Mucosa of descending colon (tissue), 3 donors: Measurements from ENCODE around the gene DLEC1. TPM values are rescaled to one million over a fixed set of nuclear protein-coding genes. Genes with fewer than 3 reads are reported as not detected.

Experiments used
- ATAC-seq: fragments of 200-7000 bp; cut with Tn5 transposase; one replicate; pipeline ENCODE4 v1.9.1; 2020; ENCODE audit warnings: mild to moderate bottlenecking, moderate library complexity
- DNase-seq, 3 donors: peaks; one replicate each; pipeline ENCODE4 v3.0.0-alpha.2; 2020
- H3K36me3 ChIP-seq: fragments of 200-600 bp; one replicate; pipeline ENCODE4 v1.8.0; 2021; ENCODE audit warnings: low read depth, mild to moderate bottlenecking
- H3K4me1 ChIP-seq: fragments of 200-600 bp; one replicate; pipeline ENCODE4 v1.8.0; 2021; ENCODE audit warnings: low read depth, mild to moderate bottlenecking
- H3K4me3 ChIP-seq: fragments of 200-600 bp; one replicate; pipeline ENCODE4 v1.8.0; 2021; ENCODE audit warnings: mild to moderate bottlenecking
- H3K9me3 ChIP-seq: fragments of 200-600 bp; one replicate; pipeline ENCODE4 v1.8.0; 2021; ENCODE audit warnings: mild to moderate bottlenecking
- intact Hi-C, 2 donors: fragments of 100-400 bp; cut with DNase I in 1 of 2; cut with micrococcal nuclease in 1 of 2; formaldehyde crosslinking; loops; one replicate each; pipeline versions ENCODE4 v1.11.0 to v1.11.1; 2022; cut with DNase I, micrococcal nuclease
- total RNA-seq, 3 donors: library from RNA; stranded (reverse); fragmentation: NEBNext Ultra II Directional in 2 of 3; extraction: Animal tissue kit (Norgen Biotek cat#: 25700) in 2 of 3; gene quantifications; one replicate each; pipeline versions ENCODE4 v1.2.1 to v1.2.4, GENCODE V29; 2021 to 2023
- TF ChIP-seq, protein P1 (sequence below): fragments of 200-600 bp; IDR thresholded peaks from one replicate; pipeline ENCODE4 v1.8.0; 2022; ENCODE audit warnings: antibody characterized with exemption, mild to moderate bottlenecking
- donor health status: DM: no; HTN: no; CAD: no; lungs with moderate emphysema.
- donor health status: DM: no; HTN: no; CAD: no.
- donor health status: DM: no; HTN: yes; CAD: no.

The DLEC1 gene
- total RNA-seq, 3 donors from 2014 or later, result 0.73 to 1.7 (median 1.5) TPM

DNA sequence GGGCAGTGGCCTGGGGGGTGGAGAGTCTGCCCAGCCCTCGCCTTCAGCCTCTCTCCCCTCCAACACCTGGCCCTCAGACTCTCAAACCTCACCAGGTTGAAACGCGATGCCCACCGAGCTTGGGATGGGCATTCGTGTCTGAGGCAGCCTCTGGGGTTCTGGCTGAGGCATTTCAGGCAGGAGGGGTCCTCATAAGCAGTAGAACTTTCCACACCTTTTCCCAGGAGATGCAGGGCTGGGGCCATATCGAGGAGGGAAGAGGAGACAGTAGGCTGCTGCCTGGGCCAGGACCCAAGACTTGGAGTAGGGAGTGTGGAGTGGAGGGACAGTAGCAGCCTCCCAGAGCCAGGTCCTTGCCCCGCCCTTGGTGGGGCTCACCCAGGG, 73.4 kb downstream of the DLEC1 start:
- ATAC-seq (no peak), DNase-seq (peak in 1 of 3 donors; percentile 20)
- H3K9me3 ChIP-seq, result no peaks in the 10 kb centered on the region
- intact Hi-C loops, result no loop called here
- H3K36me3 ChIP-seq, result no peaks in the 10 kb centered on the region
- TF ChIP-seq, protein P1, sequence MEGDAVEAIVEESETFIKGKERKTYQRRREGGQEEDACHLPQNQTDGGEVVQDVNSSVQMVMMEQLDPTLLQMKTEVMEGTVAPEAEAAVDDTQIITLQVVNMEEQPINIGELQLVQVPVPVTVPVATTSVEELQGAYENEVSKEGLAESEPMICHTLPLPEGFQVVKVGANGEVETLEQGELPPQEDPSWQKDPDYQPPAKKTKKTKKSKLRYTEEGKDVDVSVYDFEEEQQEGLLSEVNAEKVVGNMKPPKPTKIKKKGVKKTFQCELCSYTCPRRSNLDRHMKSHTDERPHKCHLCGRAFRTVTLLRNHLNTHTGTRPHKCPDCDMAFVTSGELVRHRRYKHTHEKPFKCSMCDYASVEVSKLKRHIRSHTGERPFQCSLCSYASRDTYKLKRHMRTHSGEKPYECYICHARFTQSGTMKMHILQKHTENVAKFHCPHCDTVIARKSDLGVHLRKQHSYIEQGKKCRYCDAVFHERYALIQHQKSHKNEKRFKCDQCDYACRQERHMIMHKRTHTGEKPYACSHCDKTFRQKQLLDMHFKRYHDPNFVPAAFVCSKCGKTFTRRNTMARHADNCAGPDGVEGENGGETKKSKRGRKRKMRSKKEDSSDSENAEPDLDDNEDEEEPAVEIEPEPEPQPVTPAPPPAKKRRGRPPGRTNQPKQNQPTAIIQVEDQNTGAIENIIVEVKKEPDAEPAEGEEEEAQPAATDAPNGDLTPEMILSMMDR, result no peak
- no peaks in the 10 kb centered on the region for H3K4me1 ChIP-seq
- no peak overlapping the region for H3K4me3 ChIP-seq

DNA sequence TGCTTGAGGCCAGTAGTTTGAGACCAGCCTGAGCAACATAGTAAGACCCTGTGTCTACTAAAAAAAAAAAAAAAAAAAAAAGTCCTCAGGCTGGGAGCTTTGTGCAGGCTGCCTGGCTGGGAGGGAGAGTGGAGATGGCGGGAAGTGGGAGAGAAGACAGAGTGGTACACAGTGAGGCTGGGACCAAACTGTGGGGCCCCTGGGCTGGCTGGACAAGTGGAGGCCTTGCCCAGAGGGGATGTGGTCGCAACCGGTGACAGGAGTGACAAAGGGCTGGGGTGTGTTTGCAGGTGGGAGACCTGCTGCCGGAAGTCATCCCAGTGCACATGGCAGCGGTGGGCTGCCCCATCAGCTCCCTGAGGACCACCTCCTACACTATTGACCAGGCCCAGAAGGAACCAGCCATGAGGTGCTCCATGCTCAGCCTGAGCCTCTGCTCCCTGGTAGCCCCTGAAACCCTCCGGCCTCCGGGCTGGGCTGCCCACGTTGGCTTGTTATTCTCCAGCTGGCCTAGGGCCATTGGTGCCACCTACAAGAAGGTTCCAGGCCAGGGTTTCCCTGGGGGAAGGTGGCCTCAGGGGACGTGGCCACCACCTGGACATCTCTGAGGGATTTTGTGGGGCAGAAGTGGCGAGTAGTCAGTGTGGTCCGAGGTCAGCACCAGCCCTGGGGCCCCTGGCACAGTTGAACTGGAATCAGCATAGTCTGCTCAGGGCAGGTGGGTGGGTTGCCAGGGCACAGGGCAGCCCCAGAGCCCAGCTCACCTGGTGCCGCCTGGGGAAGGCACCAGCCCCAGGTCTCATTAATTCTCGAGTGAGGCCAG, 75.3 kb downstream of the DLEC1 start:
- DNase-seq (peak in 2 of 3 donors; percentile 19 to 40), ATAC-seq (no peak)
- H3K4me1 ChIP-seq, result no peaks in the 10 kb centered on the region
- intact Hi-C loops, result no loop called here
- TF ChIP-seq, protein P1, result no peak
- H3K36me3 ChIP-seq, result no peaks in the 10 kb centered on the region
- H3K4me3 ChIP-seq, result no peak overlapping the region
- H3K9me3 ChIP-seq, result no peaks in the 10 kb centered on the region

DNA sequence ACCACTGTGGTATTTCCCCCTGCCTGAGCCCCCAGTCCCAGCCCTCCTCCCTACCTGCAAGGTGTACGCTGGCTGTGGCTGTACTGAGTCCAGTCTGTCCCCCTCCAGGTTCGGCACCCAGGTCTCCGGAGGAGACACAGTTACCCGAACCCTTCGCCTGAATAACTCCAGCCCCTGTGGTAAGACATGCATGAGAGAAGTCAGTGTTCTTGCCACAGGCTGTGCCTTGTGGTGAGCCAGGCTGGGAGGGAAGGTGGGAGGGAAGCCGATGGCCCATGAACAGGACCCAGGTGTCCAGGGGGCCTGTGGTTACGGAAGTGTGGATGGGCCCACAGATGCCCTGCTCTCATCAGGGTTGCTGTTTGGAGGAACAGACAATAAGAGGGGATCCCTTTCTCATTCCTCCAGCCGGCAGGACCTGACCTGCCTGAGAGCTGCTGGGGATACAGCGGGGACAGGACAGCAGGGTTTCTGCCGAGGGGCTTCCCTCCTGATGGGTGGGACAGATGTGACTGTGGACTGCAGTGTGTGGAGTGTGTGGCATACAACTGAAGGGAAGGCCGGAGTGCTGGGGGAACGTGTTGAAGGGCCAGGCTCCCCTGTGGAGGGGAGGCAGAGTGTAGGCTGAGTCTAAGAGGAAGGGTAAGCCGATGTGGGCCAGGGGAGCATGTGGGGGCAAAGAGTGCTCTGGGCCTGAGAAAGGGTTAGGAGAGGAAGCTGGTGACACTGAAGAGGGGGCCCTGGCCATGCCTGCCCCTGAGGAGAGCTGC, 76.1 kb downstream of the DLEC1 start:
- no peaks in the 10 kb centered on the region for H3K4me1 ChIP-seq
- intact Hi-C loops, result no loop called here
- H3K36me3 ChIP-seq, result no peaks in the 10 kb centered on the region
- no peak overlapping the region for H3K4me3 ChIP-seq
- DNase-seq, result peak in 1 of 3 donors; percentile 18
- no peak for ATAC-seq
- TF ChIP-seq, protein P1, result no peak
- H3K9me3 ChIP-seq, result no peaks in the 10 kb centered on the region

- H3K36me3 ChIP-seq, result no peaks in the 10 kb centered on the region
- no peak overlapping the region for H3K4me3 ChIP-seq
- TF ChIP-seq, protein P1, result no peak
- no peaks in the 10 kb centered on the region for H3K4me1 ChIP-seq
- H3K9me3 ChIP-seq, result no peaks in the 10 kb centered on the region
- ATAC-seq (no peak), DNase-seq (peak in 1 of 3 donors; percentile 19)
- intact Hi-C loops, result no loop called here
These were observed 76.8 kb downstream of the DLEC1 start for GRCh38 chr3:38115645-38116427.

- TF ChIP-seq, protein P1, result no peak
- intact Hi-C loops, result no loop called here
- peak in 2 of 3 donors; percentile 37 to 42 for DNase-seq
- no peak overlapping the region for H3K4me3 ChIP-seq
- H3K9me3 ChIP-seq, result no peaks in the 10 kb centered on the region
- peak; percentile 41 for ATAC-seq
- H3K36me3 ChIP-seq, result no peaks in the 10 kb centered on the region
- H3K4me1 ChIP-seq, result no peaks in the 10 kb centered on the region
These were observed 77.6 kb downstream of the DLEC1 start for GRCh38 chr3:38116471-38117162.
